GM12874 (cell line): ENCODE data around the gene ATP10B.

Source experiments
- CTCF ChIP-seq: IDR thresholded peaks from 2 replicates; pipeline ENCODE4 v1.5.1; 2011; ENCODE audit warnings: low read depth, mild to moderate bottlenecking, control low read depth, low read length, moderate library complexity; ENCODE audit not compliant: insufficient read depth

ATP10B gene

DNA sequence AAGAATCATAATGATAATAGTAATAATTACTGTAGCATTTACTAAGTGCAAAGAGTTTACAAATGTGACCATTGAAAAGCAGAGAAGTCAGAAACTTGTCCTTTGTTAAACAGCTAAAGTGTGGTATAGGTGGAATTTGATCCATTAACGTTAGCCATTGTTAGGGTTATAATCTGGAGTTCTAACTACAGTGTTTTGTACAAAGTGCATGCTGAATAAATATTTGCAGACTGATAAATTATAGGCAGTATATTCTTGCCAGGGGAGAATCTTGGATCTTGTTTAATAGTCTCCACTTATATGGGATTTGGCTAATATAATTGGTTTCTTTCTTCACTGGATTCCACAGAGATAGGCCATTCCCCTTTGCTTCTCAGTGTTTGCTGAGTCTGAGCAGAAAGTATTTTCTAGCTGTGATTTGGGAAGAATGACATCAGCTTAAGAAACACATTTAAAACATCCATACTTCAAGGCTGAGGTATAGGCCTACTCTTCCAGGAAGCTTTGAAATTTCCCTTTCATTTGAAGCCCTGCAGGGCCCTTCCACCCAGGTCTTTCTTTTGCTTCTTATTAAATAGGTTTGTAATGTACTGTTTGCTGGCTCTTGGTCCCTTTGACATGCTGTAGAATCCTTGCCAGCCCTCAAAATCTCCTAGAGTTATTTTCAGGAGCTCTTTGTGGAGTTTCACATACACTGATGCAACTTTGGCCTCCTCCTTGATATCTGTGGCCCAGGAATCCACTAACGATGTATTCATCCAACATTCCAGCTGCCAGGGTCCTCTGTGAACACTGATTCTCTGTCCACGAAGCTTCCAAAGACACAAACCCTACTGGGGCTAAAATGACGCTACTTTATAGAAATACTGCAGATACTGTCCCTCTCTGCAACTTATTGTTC lies 51.4 kb downstream of the ATP10B start:
- no peak for TF ChIP-seq CTCF

DNA sequence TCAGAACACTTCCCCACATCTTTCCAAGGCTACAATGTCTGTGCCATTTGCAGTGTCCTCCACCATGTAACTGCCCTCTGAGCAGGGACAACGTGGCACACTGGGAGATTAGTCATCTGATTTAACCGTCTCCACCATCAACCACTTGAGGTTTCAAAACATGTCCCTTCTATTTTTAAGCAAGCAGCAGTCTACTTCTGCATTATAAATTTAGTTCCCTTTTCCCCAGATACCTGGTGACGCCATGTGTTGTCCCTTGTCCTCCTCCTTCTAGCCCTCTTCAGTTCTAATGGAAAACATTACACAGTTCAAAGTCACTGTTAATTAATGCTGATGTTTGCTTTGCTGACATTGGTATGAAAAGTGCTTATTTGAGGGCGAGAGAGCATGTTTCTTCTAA lies 52.8 kb downstream of the ATP10B start:
- TF ChIP-seq CTCF = no peak

- no peak for TF ChIP-seq CTCF
Measured at GRCh38 chr5:160797020-160797419, 55.0 kb downstream of the ATP10B start.

GRCh38 chr5:160793530-160793899 lies 58.5 kb downstream of the ATP10B start:
- no peak for TF ChIP-seq CTCF

DNA sequence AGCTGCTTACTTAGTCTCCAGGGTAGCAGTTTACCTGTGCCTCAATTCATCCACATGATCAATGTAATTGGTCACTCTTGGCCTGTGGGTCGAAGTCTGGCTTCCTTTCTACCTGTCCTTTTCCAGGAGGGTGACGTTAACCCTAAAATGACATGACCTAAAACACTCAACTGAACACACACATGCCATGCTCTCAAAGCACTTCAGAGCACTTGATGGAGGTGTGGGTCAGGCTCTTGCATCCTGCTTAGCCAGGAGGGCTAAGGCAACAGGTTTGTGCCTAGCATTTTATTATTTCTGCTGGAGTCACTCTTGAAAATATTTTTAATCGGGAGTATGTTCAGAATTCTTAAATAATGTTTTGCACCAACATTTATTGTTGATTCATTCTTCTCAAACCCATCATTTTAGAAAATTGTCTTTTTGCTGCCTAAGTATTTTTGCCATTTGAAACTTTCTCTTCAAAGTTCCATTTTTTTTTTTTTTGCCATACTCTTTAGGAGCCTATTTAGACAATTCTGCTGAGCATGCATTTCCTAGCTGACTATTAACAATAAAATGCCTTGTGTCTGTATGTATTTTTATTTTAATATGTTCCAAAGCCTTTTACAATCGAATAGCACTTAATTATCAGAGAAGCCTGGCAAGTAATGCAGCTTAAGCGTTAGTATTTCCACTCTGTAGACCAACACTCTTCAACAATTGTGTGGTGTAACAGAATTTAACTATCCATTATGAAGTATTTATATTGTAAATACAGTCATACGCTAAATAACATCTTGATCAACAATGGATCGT lies 59.1 kb downstream of the ATP10B start:
- TF ChIP-seq CTCF = no peak

GRCh38 chr5:160792281-160792680 lies 59.7 kb downstream of the ATP10B start:
- no peak for TF ChIP-seq CTCF

GRCh38 chr5:160789219-160789859 lies 62.7 kb downstream of the ATP10B start:
- TF ChIP-seq CTCF = no peak
